K562 (cell line): ENCODE results near the gene RALGPS1. TPM values are rescaled to one million over a fixed set of nuclear protein-coding genes. Genes with fewer than 3 reads are reported as not detected.

Experiments used
- ATAC-seq: fragments of 200-7000 bp; cut with Tn5 transposase; 3 replicates; pipeline ENCODE4 v1.9.1; 2020; ENCODE audit warnings: moderate library complexity
- BruUV-seq: library from RNA; stranded (reverse); fragments of 400-500 nt; replicated peaks from 2 replicates; lab custom pipeline; 2021; lab: Mats Ljungman, UMichigan
- CTCF ChIA-PET: fragments of 300-600 bp; formaldehyde crosslinking; extraction: SDS; loops from one replicate; lab custom pipeline; 2021; ENCODE audit warnings: low intra/inter-chr PET ratio; lab: Yijun Ruan, JAX
- POLR2A ChIA-PET: fragments of 300-600, 350-650 bp; sonication (Branson Sonifier 250); formaldehyde crosslinking; extraction: SDS; loops from one replicate; lab custom pipeline; 2021; ENCODE audit warnings: antibody characterized with exemption, inconsistent platforms; lab: Yijun Ruan, JAX
- DNase-seq, 4 experiments: peaks; one replicate each; pipeline versions ENCODE4 v3.0.0 to v3.0.0-alpha.2; 2011 to 2018; ENCODE audit warnings: low spot score in 3 of 4, mixed read lengths in 3 of 4; ENCODE audit errors: extremely low read depth in 1 of 4
- FAIRE-seq: peaks from 2 replicates; lab custom pipeline; 2011; peaks lifted over from hg19 to GRCh38; lab: Jason Lieb, UNC
- H2AFZ ChIP-seq: 2 replicates; pipeline ENCODE4 v1.6.0; 2011; ENCODE audit warnings: low read depth, low read length, control low read depth, inconsistent platforms
- H3K27ac ChIP-seq: fragments of 200-600 bp; 3 replicates; pipeline ENCODE4 v1.8.0; 2011; ENCODE audit warnings: low read depth, mild to moderate bottlenecking, control low read depth, inconsistent platforms, low read length, moderate library complexity, mixed read lengths; ENCODE audit errors: extremely low read depth
- H3K27me3 ChIP-seq, 2 experiments: fragments of 300-600 bp in 1 of 2; 2 replicates in 1 of 2; 3 replicates in 1 of 2; pipeline versions ENCODE4 v1.6.0 to v1.8.0; 2011; ENCODE audit warnings: inconsistent platforms in 2 of 2, low read length in 2 of 2, mild to moderate bottlenecking in 1 of 2, mixed read lengths in 1 of 2, moderate library complexity in 1 of 2; ENCODE audit not compliant: control insufficient read depth in 2 of 2, insufficient read depth in 2 of 2
- H3K36me3 ChIP-seq: fragments of 300-600 bp; 3 replicates; pipeline ENCODE4 v1.8.0; 2011; ENCODE audit warnings: mild to moderate bottlenecking, low read length, inconsistent platforms; ENCODE audit not compliant: control insufficient read depth, insufficient read depth
- H3K4me1 ChIP-seq, 2 experiments: fragments of 200-600 bp in 1 of 2; replicated peaks in 1 of 2; 2 replicates in 1 of 2; 3 replicates in 1 of 2; pipeline versions ENCODE4 v1.5.1 to v1.8.0; 2011; ENCODE audit warnings: inconsistent platforms in 2 of 2, low read length in 2 of 2, mild to moderate bottlenecking in 1 of 2, mixed read lengths in 1 of 2, moderate library complexity in 1 of 2; ENCODE audit not compliant: control insufficient read depth in 2 of 2, insufficient read depth in 2 of 2
- H3K4me2 ChIP-seq: 2 replicates; pipeline ENCODE4 v1.6.1; 2011; ENCODE audit warnings: low read length, control low read depth, inconsistent platforms, mixed read lengths; ENCODE audit not compliant: insufficient read depth
- H3K4me3 ChIP-seq: fragments of 200-600 bp; sonication (generic), shearing (Covaris generic); 2 replicates; pipeline ENCODE4 v1.5.1; 2016; ENCODE audit warnings: control low read depth, inconsistent platforms
- H3K79me2 ChIP-seq: fragments of 200-600 bp; 3 replicates; pipeline ENCODE4 v1.8.0; 2011; ENCODE audit warnings: low read length, inconsistent platforms; ENCODE audit not compliant: control insufficient read depth, insufficient read depth
- H3K9ac ChIP-seq, 2 experiments: 2 replicates each; pipeline versions ENCODE4 v1.6.0 to v1.6.1; 2011; ENCODE audit warnings: low read depth in 2 of 2, low read length in 2 of 2, control low read depth in 1 of 2, inconsistent platforms in 1 of 2, mild to moderate bottlenecking in 1 of 2, mixed read lengths in 1 of 2; ENCODE audit not compliant: insufficient read depth in 1 of 2
- H3K9me1 ChIP-seq: one replicate; pipeline ENCODE4 v1.6.0; 2011; ENCODE audit warnings: inconsistent platforms, mild to moderate bottlenecking, low read length, moderate library complexity; ENCODE audit not compliant: control insufficient read depth, insufficient read depth
- H3K9me3 ChIP-seq: replicated peaks from 2 replicates; pipeline ENCODE4 v1.5.1; 2011; ENCODE audit warnings: low read depth, low read length, inconsistent platforms; ENCODE audit not compliant: control insufficient read depth, insufficient read depth
- H4K20me1 ChIP-seq: replicated peaks from 2 replicates; pipeline ENCODE4 v1.6.1; 2011; ENCODE audit warnings: low read length, inconsistent platforms, mixed read lengths; ENCODE audit not compliant: control insufficient read depth, insufficient read depth
- GATAD2B ChIP-seq: fragments of 450-650 bp; IDR thresholded peaks from 2 replicates; pipeline ENCODE4 v1.6.1; 2017; ENCODE audit warnings: mild to moderate bottlenecking, borderline replicate concordance
- POLR2AphosphoS5 ChIP-seq: IDR thresholded peaks from 2 replicates; pipeline ENCODE4 v1.6.1; 2011; ENCODE audit warnings: mild to moderate bottlenecking, low read depth, low read length, moderate library complexity; ENCODE audit not compliant: control insufficient read depth, insufficient read depth
- SMC3 ChIP-seq: conservative IDR thresholded peaks from 2 replicates; pipeline ENCODE4 v1.6.1; 2011; ENCODE audit warnings: low read depth, low read length, improper control_type of control experiment; ENCODE audit not compliant: insufficient read depth
- SP1 ChIP-seq: sonication (generic); formaldehyde crosslinking; IDR thresholded peaks from 2 replicates; pipeline ENCODE4 v1.8.1; 2022; ENCODE audit warnings: mild to moderate bottlenecking, missing genetic modification reagents
- ZBTB8A ChIP-seq: fragments of 450-650 bp; IDR thresholded peaks from 2 replicates; pipeline ENCODE4 v1.6.1; 2018; ENCODE audit warnings: mild to moderate bottlenecking, moderate library complexity; ENCODE audit not compliant: partially characterized antibody
- ZNF436 ChIP-seq: fragments of 250-450, 450-650 bp; sonication (Bioruptor Pico); formaldehyde crosslinking; IDR thresholded peaks from 2 replicates; pipeline ENCODE4 v1.7.0; 2020; ENCODE audit warnings: mild to moderate bottlenecking
- WGBS: fragments of 100-300 bp; shearing (Covaris generic); methylation state at CpG from one replicate; pipeline ENCODE4 v1.1.6; 2016; ENCODE audit warnings: low coverage, mixed read lengths; ENCODE audit not compliant: insufficient coverage; ENCODE audit errors: missing lambda C conversion rate; 5-methylcytosine and 5-hydroxymethylcytosine counted together
- in situ Hi-C: fragments of 300-500 bp; cut with MboI; formaldehyde crosslinking; loops from 4 replicates; pipeline ENCODE4 v1.15.0; 2018; ENCODE audit warnings: inconsistent platforms, mixed read lengths
- intact Hi-C: fragments of 100-400 bp; cut with micrococcal nuclease; formaldehyde crosslinking; loops from 2 replicates; pipeline ENCODE4 v1.14.2; 2022
- polyA plus RNA-seq, 8 experiments: library from polyadenylated mRNA; depleted of rRNA in 4 of 8; stranded (reverse) in 5 of 8; unstranded in 3 of 8; fragments of >200 nt; fragmentation: Nextera tagmentation in 2 of 8; fragmentation: Illumina TruSeq in 1 of 8; extraction: Ambion mirVana in 2 of 8; extraction: Trizol in 1 of 8; gene quantifications; 2 replicates each; pipeline versions ENCODE4 v1.2.1 to v1.2.3, GENCODE V29; 2011 to 2014; ENCODE audit warnings: inconsistent platforms in 1 of 8, missing spikeins in 1 of 8
- total RNA-seq, 7 experiments: library from RNA; depleted of rRNA in 6 of 7; stranded (reverse); fragments of >200 nt in 6 of 7; fragmentation: Illumina TruSeq in 2 of 7; extraction: Trizol in 2 of 7; gene quantifications; 2 replicates each; pipeline versions ENCODE4 v1.2.1 to v1.2.3, GENCODE V29; 2011 to 2021; ENCODE audit warnings: low replicate concordance in 1 of 7
- TF ChIP-seq, protein P1 (sequence below): fragments of 150-350 bp; conservative IDR thresholded peaks from 2 replicates; pipeline ENCODE4 v1.6.1; 2014; ENCODE audit warnings: low read length
- TF ChIP-seq, protein P2 (sequence below): fragments of 200-800 bp; sonication (Bioruptor generic); IDR thresholded peaks from 2 replicates; pipeline ENCODE4 v1.6.1; 2017; ENCODE audit warnings: missing genetic modification characterization, missing compliant biosample characterization

Gene RALGPS1
- total and polyA plus RNA-seq, 9 of the 15 experiments (the other 6 are each of a cell fraction or from before 2014, with no cell fraction given): 0.04 to 2.6 (median 1.5) TPM

GRCh38 chr9:127038531-127038930, 123.9 kb downstream of the RALGPS1 start:
- CTCF ChIA-PET: no interaction called here
- POLR2A ChIA-PET: interaction anchor here (0.7 to 0.9 kb wide), 2 partner anchors 12 to 253 kb away, joined by 3 read pairs; no protein-coding TSS in a partner anchor
- Histone ChIP-seq H3K79me2 (no peaks in the 10 kb centered on the region), H3K4me2 (no peak overlapping the region), H3K36me3 (no peaks in the 10 kb centered on the region), H3K27ac (no peak overlapping the region), H3K27me3 (no peaks in the 10 kb centered on the region), H3K9ac (no peak overlapping the region), H2AFZ (no peak overlapping the region), H3K9me1 (no peaks in the 10 kb centered on the region), H3K4me3 (no peak overlapping the region), H4K20me1 (no peaks in the 10 kb centered on the region), H3K4me1 (peaks cover 0 to 12% of the 10 kb centered on the region in 2 experiments; a peak in 3 of 5 replicates), H3K9me3 (no peaks in the 10 kb centered on the region)
- ATAC-seq (no peak), DNase-seq (no peak), FAIRE-seq (no peak)
- WGBS: 14% methylated on average over 5 of the region's 5 CpGs
- no peak for TF ChIP-seq ZBTB8A
- no peak for TF ChIP-seq GATAD2B
- TF ChIP-seq SP1: no peak
- TF ChIP-seq, protein P1, sequence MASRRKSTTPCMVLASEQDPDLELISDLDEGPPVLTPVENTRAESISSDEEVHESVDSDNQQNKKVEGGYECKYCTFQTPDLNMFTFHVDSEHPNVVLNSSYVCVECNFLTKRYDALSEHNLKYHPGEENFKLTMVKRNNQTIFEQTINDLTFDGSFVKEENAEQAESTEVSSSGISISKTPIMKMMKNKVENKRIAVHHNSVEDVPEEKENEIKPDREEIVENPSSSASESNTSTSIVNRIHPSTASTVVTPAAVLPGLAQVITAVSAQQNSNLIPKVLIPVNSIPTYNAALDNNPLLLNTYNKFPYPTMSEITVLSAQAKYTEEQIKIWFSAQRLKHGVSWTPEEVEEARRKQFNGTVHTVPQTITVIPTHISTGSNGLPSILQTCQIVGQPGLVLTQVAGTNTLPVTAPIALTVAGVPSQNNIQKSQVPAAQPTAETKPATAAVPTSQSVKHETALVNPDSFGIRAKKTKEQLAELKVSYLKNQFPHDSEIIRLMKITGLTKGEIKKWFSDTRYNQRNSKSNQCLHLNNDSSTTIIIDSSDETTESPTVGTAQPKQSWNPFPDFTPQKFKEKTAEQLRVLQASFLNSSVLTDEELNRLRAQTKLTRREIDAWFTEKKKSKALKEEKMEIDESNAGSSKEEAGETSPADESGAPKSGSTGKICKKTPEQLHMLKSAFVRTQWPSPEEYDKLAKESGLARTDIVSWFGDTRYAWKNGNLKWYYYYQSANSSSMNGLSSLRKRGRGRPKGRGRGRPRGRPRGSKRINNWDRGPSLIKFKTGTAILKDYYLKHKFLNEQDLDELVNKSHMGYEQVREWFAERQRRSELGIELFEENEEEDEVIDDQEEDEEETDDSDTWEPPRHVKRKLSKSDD: no peak
- TF ChIP-seq ZNF436 (CRISPR knock-in tag): no peak
- TF ChIP-seq, protein P2, sequence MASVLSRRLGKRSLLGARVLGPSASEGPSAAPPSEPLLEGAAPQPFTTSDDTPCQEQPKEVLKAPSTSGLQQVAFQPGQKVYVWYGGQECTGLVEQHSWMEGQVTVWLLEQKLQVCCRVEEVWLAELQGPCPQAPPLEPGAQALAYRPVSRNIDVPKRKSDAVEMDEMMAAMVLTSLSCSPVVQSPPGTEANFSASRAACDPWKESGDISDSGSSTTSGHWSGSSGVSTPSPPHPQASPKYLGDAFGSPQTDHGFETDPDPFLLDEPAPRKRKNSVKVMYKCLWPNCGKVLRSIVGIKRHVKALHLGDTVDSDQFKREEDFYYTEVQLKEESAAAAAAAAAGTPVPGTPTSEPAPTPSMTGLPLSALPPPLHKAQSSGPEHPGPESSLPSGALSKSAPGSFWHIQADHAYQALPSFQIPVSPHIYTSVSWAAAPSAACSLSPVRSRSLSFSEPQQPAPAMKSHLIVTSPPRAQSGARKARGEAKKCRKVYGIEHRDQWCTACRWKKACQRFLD (CRISPR knock-in tag): no peak
- no peak for TF ChIP-seq SMC3
- no peak for TF ChIP-seq POLR2AphosphoS5
- intact Hi-C loops: no loop called here
- BruUV-seq: no TSS peak
- in situ Hi-C loops: no loop called here
